ENCODE results near the gene FAM180A. TPM values are rescaled to one million over a fixed set of nuclear protein-coding genes. Genes with fewer than 3 reads are reported as not detected.

The FAM180A gene
- total and polyA plus RNA-seq, 7 donors, result 0.07 to 1.8 (median 0.13) TPM; not detected in 2

DNA sequence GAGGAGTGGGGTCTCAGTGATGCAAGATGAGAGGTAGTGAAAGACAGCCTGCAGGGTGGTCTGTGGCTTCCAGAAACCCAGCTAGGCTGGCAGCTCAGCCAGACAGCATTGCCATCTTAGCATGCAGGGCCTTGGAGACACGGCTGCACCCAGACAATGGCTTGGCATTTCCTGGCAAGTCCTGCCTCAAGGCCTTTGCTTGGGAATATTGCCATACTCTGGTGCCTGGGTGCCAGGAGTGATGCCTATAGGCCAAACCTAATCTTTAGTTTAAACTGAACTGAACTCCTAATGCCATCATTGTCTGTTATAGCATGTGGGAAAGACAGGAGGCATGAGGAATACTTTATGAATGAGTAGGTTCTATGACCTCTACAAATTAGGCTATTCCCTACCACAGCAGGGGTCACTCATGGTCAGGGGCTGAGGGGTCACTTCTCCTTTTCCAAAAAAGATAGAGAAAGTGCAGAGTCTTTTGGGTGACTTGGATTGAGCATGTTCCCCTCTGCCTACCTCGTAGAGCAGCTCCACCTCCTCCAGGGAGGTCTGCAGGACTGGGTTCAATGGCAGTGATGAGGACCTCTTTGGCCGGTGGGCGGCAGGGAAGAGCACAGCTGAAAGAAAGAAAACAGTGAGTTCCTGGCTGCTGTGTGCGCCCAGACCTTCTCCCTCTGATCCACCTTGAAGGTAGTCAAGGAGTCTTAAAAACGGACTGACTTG, 11.9 kb downstream of the FAM180A start:
- intact Hi-C loops (cut with DNase I), result no loop called here
- H3K27me3 ChIP-seq (ENCODE audit: insufficient read depth in 3 of 3, low read length in 2 of 3), result no peaks in the 10 kb centered on the region
- H3K36me3 ChIP-seq (ENCODE audit: insufficient read depth in 1 of 2, low read depth in 1 of 2), result no peaks in the 10 kb centered on the region
- 82 to 87% (median 85%) methylated on average over 6 of the region's 6 CpGs for WGBS, 3 donors
- no peaks in the 10 kb centered on the region for H3K4me1 ChIP-seq
- DNase-seq, result no peak
- H3K27ac ChIP-seq, result no peak overlapping the region
- no peaks in the 10 kb centered on the region for H3K9me3 ChIP-seq
- ATAC-seq, result no peak
- H3K4me3 ChIP-seq, result no peak overlapping the region
- TF ChIP-seq, protein P1, sequence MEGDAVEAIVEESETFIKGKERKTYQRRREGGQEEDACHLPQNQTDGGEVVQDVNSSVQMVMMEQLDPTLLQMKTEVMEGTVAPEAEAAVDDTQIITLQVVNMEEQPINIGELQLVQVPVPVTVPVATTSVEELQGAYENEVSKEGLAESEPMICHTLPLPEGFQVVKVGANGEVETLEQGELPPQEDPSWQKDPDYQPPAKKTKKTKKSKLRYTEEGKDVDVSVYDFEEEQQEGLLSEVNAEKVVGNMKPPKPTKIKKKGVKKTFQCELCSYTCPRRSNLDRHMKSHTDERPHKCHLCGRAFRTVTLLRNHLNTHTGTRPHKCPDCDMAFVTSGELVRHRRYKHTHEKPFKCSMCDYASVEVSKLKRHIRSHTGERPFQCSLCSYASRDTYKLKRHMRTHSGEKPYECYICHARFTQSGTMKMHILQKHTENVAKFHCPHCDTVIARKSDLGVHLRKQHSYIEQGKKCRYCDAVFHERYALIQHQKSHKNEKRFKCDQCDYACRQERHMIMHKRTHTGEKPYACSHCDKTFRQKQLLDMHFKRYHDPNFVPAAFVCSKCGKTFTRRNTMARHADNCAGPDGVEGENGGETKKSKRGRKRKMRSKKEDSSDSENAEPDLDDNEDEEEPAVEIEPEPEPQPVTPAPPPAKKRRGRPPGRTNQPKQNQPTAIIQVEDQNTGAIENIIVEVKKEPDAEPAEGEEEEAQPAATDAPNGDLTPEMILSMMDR (IDR thresholded peaks at IDR 0.05), result no peak

DNA sequence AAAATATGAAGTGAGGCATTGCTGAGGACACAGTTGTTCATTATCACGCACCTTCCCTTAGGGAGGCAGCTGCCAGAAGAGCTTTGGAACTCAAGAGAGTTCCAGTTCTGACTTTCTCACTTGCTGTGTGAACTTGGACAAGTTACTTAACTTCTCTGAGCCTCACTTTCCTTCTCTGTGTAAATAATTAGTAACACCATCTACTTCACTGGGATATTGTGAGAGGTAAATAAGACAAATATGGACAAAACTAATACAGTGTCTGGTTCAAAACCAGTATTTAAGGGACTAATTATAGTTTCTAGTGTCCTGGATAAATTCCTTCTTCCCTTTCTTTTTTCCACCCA, 14.3 kb downstream of the FAM180A start:
- DNase-seq, result no peak
- H3K27me3 ChIP-seq (ENCODE audit: insufficient read depth in 3 of 3, low read length in 2 of 3), result no peaks in the 10 kb centered on the region

DNA sequence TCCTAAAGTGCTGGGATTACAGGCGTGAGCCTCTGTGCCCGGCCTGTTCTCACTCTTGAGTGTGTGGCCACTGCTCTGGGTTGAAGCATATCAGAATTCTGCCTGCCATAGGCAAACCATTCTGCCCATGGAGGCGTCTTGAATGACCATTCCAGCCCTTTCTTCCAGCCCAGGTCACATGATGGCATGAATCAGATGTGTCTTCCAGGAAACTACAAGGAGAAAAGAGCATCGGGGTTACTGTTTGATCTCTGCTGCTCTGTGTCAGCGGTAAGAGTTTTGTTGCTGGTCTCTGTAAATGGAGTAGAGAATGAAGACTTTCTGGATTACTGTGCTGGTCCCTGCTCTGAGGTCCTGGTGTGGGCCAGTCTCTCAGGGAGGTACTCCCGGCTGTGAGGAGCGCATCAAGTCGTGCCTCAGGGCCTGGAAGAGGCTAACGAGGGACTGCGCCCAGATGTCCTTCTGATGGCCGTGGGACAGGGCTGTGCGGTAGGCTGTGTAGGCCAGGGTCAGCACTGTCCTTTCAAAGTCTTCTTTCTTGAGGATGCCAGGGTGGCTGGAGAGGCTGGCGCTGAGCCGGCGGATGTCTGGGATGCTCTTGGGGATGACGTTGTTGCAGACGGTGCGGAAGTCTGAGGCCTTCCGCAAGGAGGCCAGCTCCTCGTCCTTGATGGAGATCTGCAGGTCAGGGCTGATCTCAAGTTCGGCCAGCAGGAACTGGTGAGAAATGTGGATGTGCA, 14.8 kb downstream of the FAM180A start:
- intact Hi-C loops (cut with DNase I), result no loop called here
- Histone ChIP-seq H3K9me3 (no peaks in the 10 kb centered on the region), H3K27me3 (ENCODE audit: insufficient read depth in 3 of 3, low read length in 2 of 3) (no peaks in the 10 kb centered on the region), H3K36me3 (ENCODE audit: insufficient read depth in 1 of 2, low read depth in 1 of 2) (no peaks in the 10 kb centered on the region), H3K27ac (no peak overlapping the region), H3K4me3 (no peak overlapping the region), H3K4me1 (no peaks in the 10 kb centered on the region)
- no peak for ATAC-seq
- 92 to 94% (median 92%) methylated on average over 21 of the region's 21 CpGs for WGBS, 3 donors
- TF ChIP-seq, protein P1 (IDR thresholded peaks at IDR 0.05), result no peak
- DNase-seq, result no peak

More for the DNA sequence above, 14.3 kb downstream of the FAM180A start:
- H3K4me3 ChIP-seq, result no peak overlapping the region
- H3K36me3 ChIP-seq (ENCODE audit: insufficient read depth in 1 of 2, low read depth in 1 of 2), result no peaks in the 10 kb centered on the region
- no peak overlapping the region for H3K27ac ChIP-seq
- 76 to 85% (median 82%) methylated on average over 1 of the region's 1 CpG for WGBS, 3 donors
- TF ChIP-seq, protein P1 (IDR thresholded peaks at IDR 0.05), result no peak
- no peak for ATAC-seq
- no peaks in the 10 kb centered on the region for H3K9me3 ChIP-seq
- no peaks in the 10 kb centered on the region for H3K4me1 ChIP-seq
- intact Hi-C loops (cut with DNase I), result no loop called here

DNA sequence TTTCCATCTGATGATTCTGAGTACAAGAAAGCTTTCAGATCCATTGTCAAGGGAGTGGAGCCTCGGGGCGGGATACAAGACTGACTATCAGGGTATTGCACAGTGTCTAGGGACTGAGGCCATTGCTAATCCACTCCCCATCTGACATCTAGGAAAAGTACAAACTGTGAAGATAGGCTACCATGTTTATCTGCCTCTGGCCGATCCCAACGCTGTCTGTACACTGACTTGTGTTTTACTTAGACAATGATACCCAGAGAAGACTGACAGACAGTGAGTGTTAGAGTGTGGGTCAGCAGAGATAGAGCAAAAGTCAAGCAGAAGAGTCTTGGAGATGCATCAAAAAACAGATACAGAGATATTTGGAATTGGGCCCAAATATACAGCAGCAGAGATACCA, 17.5 kb downstream of the FAM180A start:
- WGBS, 3 donors, result 84 to 94% (median 93%) methylated on average over 4 of the region's 4 CpGs

More for the DNA sequence above, 17.5 kb downstream of the FAM180A start:
- Histone ChIP-seq H3K4me1 (no peaks in the 10 kb centered on the region), H3K4me3 (no peak overlapping the region), H3K9me3 (no peaks in the 10 kb centered on the region), H3K27me3 (ENCODE audit: insufficient read depth in 3 of 3, low read length in 2 of 3) (no peaks in the 10 kb centered on the region), H3K27ac (no peak overlapping the region), H3K36me3 (ENCODE audit: insufficient read depth in 1 of 2, low read depth in 1 of 2) (no peaks in the 10 kb centered on the region)
- TF ChIP-seq, protein P1 (IDR thresholded peaks at IDR 0.05), result no peak
- intact Hi-C loops (cut with DNase I), result no loop called here
- ATAC-seq (no peak), DNase-seq (no peak)
